MCF 10A (cell line): ENCODE measurements around the gene SMIM35. TPM values are rescaled to one million over a fixed set of nuclear protein-coding genes. Genes with fewer than 3 reads are reported as not detected.
A peak's percentile ranks its signal among the peaks of the same experiment; 100 is the strongest.

Experiments
- Bru-seq: library from RNA; stranded (reverse); fragments of 400-500 nt; gene quantifications from one replicate; lab custom pipeline; 2021; lab: Mats Ljungman, UMichigan
- BruChase-seq, 2 experiments: library from RNA; stranded (reverse); fragments of 400-500 nt; gene quantifications; one replicate each; lab custom pipeline; 2021; lab: Mats Ljungman, UMichigan
- BruUV-seq: library from RNA; stranded (reverse); fragments of 400-500 nt; replicated peaks from 2 replicates; lab custom pipeline; 2021; lab: Mats Ljungman, UMichigan
- CTCF ChIA-PET: fragments of 300-600 bp; sonication (Branson Sonifier 250); formaldehyde crosslinking; extraction: SDS; loops from one replicate; lab custom pipeline; 2021; ENCODE audit warnings: antibody characterized with exemption, inconsistent platforms; lab: Yijun Ruan, JAX
- POLR2A ChIA-PET: fragments of 300-600, 350-650 bp; sonication (Branson Sonifier 250); formaldehyde crosslinking; extraction: SDS; loops from one replicate; lab custom pipeline; 2020; ENCODE audit warnings: antibody characterized with exemption, inconsistent platforms; lab: Yijun Ruan, JAX
- DNase-seq: peaks from one replicate; pipeline ENCODE4 v3.0.0-alpha.2; 2018; ENCODE audit not compliant: unreplicated experiment
- H3K27ac Mint-ChIP-seq: one replicate; pipeline ENCODE4 v1.8.0; 2022; ENCODE audit warnings: mild to moderate bottlenecking, low read depth, mixed read lengths; ENCODE audit not compliant: unreplicated experiment
- H3K27me3 Mint-ChIP-seq: one replicate; pipeline ENCODE4 v1.8.0; 2022; ENCODE audit warnings: mixed read lengths; ENCODE audit not compliant: insufficient read depth, unreplicated experiment
- H3K36me3 Mint-ChIP-seq: one replicate; pipeline ENCODE4 v1.8.0; 2022; ENCODE audit warnings: mild to moderate bottlenecking, moderate library complexity, mixed read lengths; ENCODE audit not compliant: insufficient read depth, unreplicated experiment
- H3K4me1 Mint-ChIP-seq: one replicate; pipeline ENCODE4 v1.8.0; 2022; ENCODE audit warnings: mixed read lengths; ENCODE audit not compliant: insufficient read depth, unreplicated experiment
- H3K4me3 Mint-ChIP-seq: one replicate; pipeline ENCODE4 v1.8.0; 2022; ENCODE audit warnings: mild to moderate bottlenecking, moderate library complexity, mixed read lengths; ENCODE audit not compliant: unreplicated experiment
- H3K9me3 Mint-ChIP-seq: one replicate; pipeline ENCODE4 v1.8.0; 2022; ENCODE audit warnings: mixed read lengths; ENCODE audit not compliant: unreplicated experiment
- CTCF ChIP-seq: fragments of 200-600 bp; IDR thresholded peaks from one replicate; pipeline ENCODE4 v1.8.0; 2022; ENCODE audit warnings: antibody characterized with exemption, mild to moderate bottlenecking; ENCODE audit not compliant: unreplicated experiment
- intact Hi-C: fragments of 100-400 bp; cut with micrococcal nuclease; formaldehyde crosslinking; loops from 2 replicates; pipeline ENCODE4 v1.14.1; 2022
- long read RNA-seq: library from polyadenylated mRNA; stranded (forward); transcript quantifications from one replicate; pipeline ENCODE4 v2.0.0, GENCODE V29; 2022
- total RNA-seq: library from RNA; stranded (reverse); gene quantifications from 2 replicates; pipeline ENCODE4 v1.2.3, GENCODE V29; 2022

SMIM35 gene
- total RNA-seq (not detected in 2 replicates), Bru-seq, nascent RNA (percentile 1 among the genes with signal in this experiment), BruChase-seq, experiment 1, labeled RNA remaining after a 6-hour chase (not detected), BruChase-seq, experiment 2, labeled RNA remaining after a 2-hour chase (not detected)
- long read RNA-seq = 0 reads

- Mint-ChIP-seq H3K36me3 (no peaks in the 10 kb centered on the region), H3K27me3 (no peaks in the 10 kb centered on the region), H3K9me3 (no peaks in the 10 kb centered on the region), H3K4me1 (peaks cover 6% of the 10 kb centered on the region), H3K27ac (no peak within 1 kb of the TSS), H3K4me3 (no peak within 1 kb of the TSS)
- BruUV-seq = no TSS peak
- no peak for TF ChIP-seq CTCF
- CTCF ChIA-PET = interaction anchor here (0.6 to 1.7 kb wide), 3 partner anchors 16 to 617 kb away, joined by 3 to 4 read pairs (median 3); no protein-coding TSS in a partner anchor
- DNase-seq = no peak
- POLR2A ChIA-PET = no interaction called here
- intact Hi-C loops = no loop called here
These were observed at the start of gene SMIM35 for GRCh38 chr11:118086913-118087768. Gene SMIM35, minus strand, starts transcription at chr11:118086963. Its CDS starts 206 bp downstream, at chr11:118086757.

GRCh38 chr11:118136341-118136740 lies 49.6 kb upstream of the SMIM35 start:
- intact Hi-C loops = no loop called here
- BruUV-seq = no TSS peak
- H3K36me3 Mint-ChIP-seq = no peaks in the 10 kb centered on the region
- ChIA-PET POLR2A (no interaction called here), CTCF (interaction anchor here (0.6 kb wide), 2 partner anchors 176 to 1363 kb away, joined by 3 read pairs; no protein-coding TSS in a partner anchor)
- TF ChIP-seq CTCF = no peak
- no peak overlapping the region for H3K27ac Mint-ChIP-seq
- peaks cover 55% of the 10 kb centered on the region for H3K27me3 Mint-ChIP-seq
- DNase-seq = no peak
- no peaks in the 10 kb centered on the region for H3K4me1 Mint-ChIP-seq
- H3K4me3 Mint-ChIP-seq = no peak overlapping the region
- H3K9me3 Mint-ChIP-seq = no peaks in the 10 kb centered on the region

GRCh38 chr11:118135796-118136165 lies 49.0 kb upstream of the SMIM35 start:
- Mint-ChIP-seq H3K27me3 (peaks cover 54% of the 10 kb centered on the region), H3K36me3 (no peaks in the 10 kb centered on the region), H3K27ac (no peak overlapping the region), H3K4me1 (no peaks in the 10 kb centered on the region), H3K4me3 (no peak overlapping the region), H3K9me3 (no peaks in the 10 kb centered on the region)
- intact Hi-C loops = no loop called here
- ChIA-PET CTCF (interaction anchor here (0.6 to 1.2 kb wide), 2 partner anchors 9 to 1364 kb away, joined by 3 read pairs; no protein-coding TSS in a partner anchor), POLR2A (no interaction called here)
- BruUV-seq = no TSS peak
- no peak for DNase-seq
- TF ChIP-seq CTCF = no peak

- DNase-seq = no peak
- intact Hi-C loops = no loop called here
- no peak overlapping the region for H3K4me3 Mint-ChIP-seq
- no peak for TF ChIP-seq CTCF
- H3K4me1 Mint-ChIP-seq = no peaks in the 10 kb centered on the region
- CTCF ChIA-PET = interaction anchor here (1.2 kb wide), 2 partner anchors 10 to 36 kb away, joined by 3 to 6 read pairs; no protein-coding TSS in a partner anchor
- BruUV-seq = no TSS peak
- POLR2A ChIA-PET = interaction anchor here (0.8 kb wide), 1 partner anchor 40 kb away, joined by 3 read pairs; no protein-coding TSS in a partner anchor
- no peaks in the 10 kb centered on the region for H3K9me3 Mint-ChIP-seq
- no peaks in the 10 kb centered on the region for H3K36me3 Mint-ChIP-seq
- no peak overlapping the region for H3K27ac Mint-ChIP-seq
- peaks cover 49% of the 10 kb centered on the region for H3K27me3 Mint-ChIP-seq
These were observed 48.5 kb upstream of the SMIM35 start for GRCh38 chr11:118135051-118135795.
